ENCODE results near the gene ADH4. TPM values are rescaled to one million over a fixed set of nuclear protein-coding genes. Genes with fewer than 3 reads are reported as not detected.

Gene ADH4
- total and polyA plus RNA-seq, 9 of the 15 experiments (the other 6 are each of a cell fraction or from before 2014, with no cell fraction given), result not detected

DNA sequence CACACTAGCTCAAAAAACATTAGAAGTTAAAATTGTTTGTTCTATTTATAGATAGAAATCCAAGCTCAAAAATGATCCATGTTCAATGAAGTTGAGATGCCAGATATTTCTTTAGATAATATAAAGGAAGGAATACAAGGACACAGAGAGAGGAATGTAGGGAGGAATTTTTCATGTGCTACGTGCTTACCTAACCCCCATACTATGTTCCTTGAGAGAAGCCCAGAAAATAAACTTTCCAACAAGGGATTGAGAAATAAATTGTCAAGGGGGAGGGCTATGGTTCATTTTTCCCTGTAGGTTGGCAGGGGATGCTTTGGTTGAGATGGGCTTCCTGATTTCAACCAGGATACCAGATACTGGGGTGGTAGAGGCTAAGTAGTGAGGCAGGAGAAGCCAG is 39.9 kb downstream of the ADH4 start:
- Histone ChIP-seq H4K20me1 (replicated peaks; ENCODE audit: control insufficient read depth, insufficient read depth, low read length) (no peaks in the 10 kb centered on the region), H3K4me3 (no peak overlapping the region), H3K36me3 (ENCODE audit: control insufficient read depth, insufficient read depth, low read length) (no peaks in the 10 kb centered on the region), H3K4me1 (replicated peaks in 1 of 2; ENCODE audit: control insufficient read depth in 2 of 2, insufficient read depth in 2 of 2, low read length in 2 of 2) (peaks cover 0 to 4% of the 10 kb centered on the region in 2 experiments; a peak in 3 of 5 replicates), H3K27me3 (ENCODE audit: control insufficient read depth in 2 of 2, insufficient read depth in 2 of 2, low read length in 2 of 2) (no peaks in the 10 kb centered on the region), H3K9me3 (replicated peaks; ENCODE audit: control insufficient read depth, insufficient read depth, low read depth, low read length) (no peaks in the 10 kb centered on the region), H3K9ac (ENCODE audit: insufficient read depth in 1 of 2, low read depth in 2 of 2, low read length in 2 of 2) (no peak overlapping the region), H3K4me2 (ENCODE audit: insufficient read depth, low read length) (no peak overlapping the region), H3K9me1 (ENCODE audit: control insufficient read depth, insufficient read depth, low read length) (no peaks in the 10 kb centered on the region), H3K79me2 (ENCODE audit: control insufficient read depth, insufficient read depth, low read length) (no peaks in the 10 kb centered on the region; the same call in 2 of the 3 replicates), H2AFZ (ENCODE audit: low read depth, low read length) (no peak overlapping the region), H3K27ac (ENCODE audit: extremely low read depth, low read depth, low read length) (no peak overlapping the region)
- ATAC-seq (no peak), FAIRE-seq (no peak), DNase-seq (ENCODE audit: extremely low read depth in 1 of 4, low spot score in 3 of 4) (no peak)
- CTCF ChIA-PET (ENCODE audit: low intra/inter-chr PET ratio), result no interaction called here
- TF ChIP-seq ZHX1 (conservative IDR thresholded peaks at IDR 0.05; ENCODE audit: low read length) (no peak), ZNF146 (CRISPR knock-in tag; IDR thresholded peaks at IDR 0.05; ENCODE audit: unreplicated experiment) (no peak), BCOR (IDR thresholded peaks at IDR 0.05) (no peak), CCNT2 (IDR thresholded peaks at IDR 0.05; ENCODE audit: borderline replicate concordance, extremely low read depth, insufficient read length, low read depth, low read length) (no peak), PHTF2 (CRISPR knock-in tag; IDR thresholded peaks at IDR 0.05) (no peak), BRF1 (IDR thresholded peaks at IDR 0.05; ENCODE audit: borderline replicate concordance, extremely low read depth, insufficient read length) (no peak), ZSCAN32 (CRISPR knock-in tag; IDR thresholded peaks at IDR 0.05) (no peak), SMAD2 (IDR thresholded peaks at IDR 0.05; ENCODE audit: low read depth, low read length) (no peak), NFIX (CRISPR knock-in tag; IDR thresholded peaks at IDR 0.05; ENCODE audit: low read depth) (no peak)
- TF ChIP-seq, protein P1, sequence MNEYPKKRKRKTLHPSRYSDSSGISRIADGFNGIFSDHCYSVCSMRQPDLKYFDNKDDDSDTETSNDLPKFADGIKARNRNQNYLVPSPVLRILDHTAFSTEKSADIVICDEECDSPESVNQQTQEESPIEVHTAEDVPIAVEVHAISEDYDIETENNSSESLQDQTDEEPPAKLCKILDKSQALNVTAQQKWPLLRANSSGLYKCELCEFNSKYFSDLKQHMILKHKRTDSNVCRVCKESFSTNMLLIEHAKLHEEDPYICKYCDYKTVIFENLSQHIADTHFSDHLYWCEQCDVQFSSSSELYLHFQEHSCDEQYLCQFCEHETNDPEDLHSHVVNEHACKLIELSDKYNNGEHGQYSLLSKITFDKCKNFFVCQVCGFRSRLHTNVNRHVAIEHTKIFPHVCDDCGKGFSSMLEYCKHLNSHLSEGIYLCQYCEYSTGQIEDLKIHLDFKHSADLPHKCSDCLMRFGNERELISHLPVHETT (CRISPR knock-in tag; conservative IDR thresholded peaks at IDR 0.05 in 1 of 2, IDR thresholded peaks at IDR 0.05 in 1 of 2), result no peak
- intact Hi-C loops (cut with micrococcal nuclease) (no loop called here), in situ Hi-C loops (cut with MboI) (no loop called here)
- no TSS peak for BruUV-seq (replicated peaks)
- POLR2A ChIA-PET, result no interaction called here
- WGBS (ENCODE audit: insufficient coverage, low coverage, missing lambda C conversion rate), result 18% methylated on average over 1 of the region's 1 CpG

Data from K562 (cell line).